HepG2 (cell line): ENCODE results near the gene RERE. TPM values are rescaled to one million over a fixed set of nuclear protein-coding genes. Genes with fewer than 3 reads are reported as not detected.

ENCODE experiments used
- ATAC-seq: fragments of 200-7000 bp; cut with Tn5 transposase; 3 replicates; pipeline ENCODE4 v1.9.1; 2020; ENCODE audit warnings: mild to moderate bottlenecking, moderate library complexity
- BruUV-seq: library from RNA; stranded (reverse); fragments of 400-500 nt; replicated peaks from 2 replicates; lab custom pipeline; 2021; lab: Mats Ljungman, UMichigan
- CTCF ChIA-PET: fragments of 300-600 bp; formaldehyde crosslinking; extraction: SDS; loops from one replicate; lab custom pipeline; 2021; ENCODE audit warnings: low total read pairs, inconsistent platforms, low intra/inter-chr PET ratio; lab: Yijun Ruan, JAX
- POLR2A ChIA-PET: fragments of 350-600 bp; sonication (Branson Sonifier 250); formaldehyde crosslinking; loops from one replicate; lab custom pipeline; 2020; ENCODE audit warnings: antibody characterized with exemption, inconsistent platforms; lab: Yijun Ruan, JAX
- DNase-seq: peaks from one replicate; pipeline ENCODE4 v3.0.0-alpha.2; 2015; ENCODE audit warnings: low spot score
- FAIRE-seq: peaks from 3 replicates; lab custom pipeline; 2011; peaks lifted over from hg19 to GRCh38; lab: Jason Lieb, UNC
- H2AFZ ChIP-seq: one replicate; pipeline ENCODE4 v1.6.1; 2011; ENCODE audit warnings: low read length, inconsistent platforms
- H3K27ac ChIP-seq: fragments of 300-600 bp; 3 replicates; pipeline ENCODE4 v1.8.0; 2011; ENCODE audit warnings: mixed run types, mild to moderate bottlenecking, mixed read lengths, low read length, inconsistent platforms; ENCODE audit not compliant: insufficient read depth; ENCODE audit errors: extremely low read length
- H3K27me3 ChIP-seq, 2 experiments: fragments of 200-600 bp in 1 of 2; 2 replicates in 1 of 2; 3 replicates in 1 of 2; pipeline versions ENCODE4 v1.6.0 to v1.8.0; 2011; ENCODE audit warnings: low read length in 2 of 2, mild to moderate bottlenecking in 2 of 2, moderate library complexity in 2 of 2, inconsistent platforms in 1 of 2; ENCODE audit not compliant: insufficient read depth in 2 of 2, control insufficient read depth in 1 of 2
- H3K36me3 ChIP-seq, 2 experiments: fragments of 200-600 bp in 1 of 2; replicated peaks in 1 of 2; 2 replicates in 1 of 2; 3 replicates in 1 of 2; pipeline versions ENCODE4 v1.5.1 to v1.8.0; 2011; ENCODE audit warnings: low read length in 2 of 2, inconsistent platforms in 1 of 2; ENCODE audit not compliant: insufficient read depth in 2 of 2, control insufficient read depth in 1 of 2
- H3K4me1 ChIP-seq: 2 replicates; pipeline ENCODE4 v1.5.1; 2012; ENCODE audit warnings: low read length, inconsistent platforms; ENCODE audit not compliant: insufficient read depth
- H3K4me2 ChIP-seq: 2 replicates; pipeline ENCODE4 v1.6.0; 2011; ENCODE audit warnings: low read depth, low read length, inconsistent platforms
- H3K4me3 ChIP-seq, 3 experiments: fragments of 200-600 bp in 1 of 3; sonication (generic), shearing (Covaris generic) in 1 of 3; replicated peaks in 1 of 3; 2 replicates each; pipeline ENCODE4 v1.5.1; 2011 to 2016; ENCODE audit warnings: low read length in 3 of 3, inconsistent platforms in 2 of 3, low read depth in 2 of 3, mild to moderate bottlenecking in 2 of 3, control low read depth in 1 of 3, mixed read lengths in 1 of 3; ENCODE audit not compliant: insufficient read depth in 1 of 3
- H3K79me2 ChIP-seq: one replicate; pipeline ENCODE4 v1.6.1; 2011; ENCODE audit warnings: low read length, inconsistent platforms; ENCODE audit not compliant: insufficient read depth
- H3K9ac ChIP-seq: 2 replicates; pipeline ENCODE4 v1.6.0; 2011; ENCODE audit warnings: mild to moderate bottlenecking, low read depth, low read length, inconsistent platforms; ENCODE audit not compliant: insufficient read depth
- H3K9me3 ChIP-seq: 2 replicates; pipeline ENCODE4 v1.5.1; 2012; ENCODE audit warnings: mild to moderate bottlenecking, low read length
- H4K20me1 ChIP-seq: 2 replicates; pipeline ENCODE4 v1.6.0; 2011; ENCODE audit warnings: inconsistent platforms, mild to moderate bottlenecking, low read length, moderate library complexity; ENCODE audit not compliant: insufficient read depth
- ELF3 ChIP-seq: IDR thresholded peaks from 2 replicates; pipeline ENCODE4 v1.6.1; 2016; ENCODE audit warnings: missing genetic modification reagents, missing compliant biosample characterization
- HNF1B ChIP-seq: sonication (generic); formaldehyde crosslinking; IDR thresholded peaks from 2 replicates; pipeline ENCODE4 v1.5.1; 2020; ENCODE audit warnings: mild to moderate bottlenecking, moderate library complexity, missing genetic modification reagents
- MEF2D ChIP-seq: sonication (generic); formaldehyde crosslinking; IDR thresholded peaks from 2 replicates; pipeline ENCODE4 v1.5.1; 2020; ENCODE audit warnings: mild to moderate bottlenecking, missing genetic modification reagents
- PHF5A ChIP-seq: IDR thresholded peaks from one replicate; pipeline ENCODE4 v1.6.1; 2018; ENCODE audit warnings: low read depth, missing genetic modification reagents; ENCODE audit not compliant: unreplicated experiment
- PRDM10 ChIP-seq: sonication (generic); formaldehyde crosslinking; IDR thresholded peaks from 2 replicates; pipeline ENCODE4 v1.4.0; 2020; ENCODE audit warnings: low read depth, missing genetic modification reagents
- SALL1 ChIP-seq: sonication (generic); formaldehyde crosslinking; IDR thresholded peaks from 2 replicates; pipeline ENCODE4 v1.8.0; 2022; ENCODE audit warnings: mild to moderate bottlenecking, missing genetic modification reagents
- SAP130 ChIP-seq: IDR thresholded peaks from 2 replicates; pipeline ENCODE4 v1.6.1; 2016; ENCODE audit warnings: low read depth
- SOX13 ChIP-seq, 3 experiments: fragments of 450-650 bp in 1 of 3; sonication (generic) in 1 of 3; formaldehyde crosslinking in 1 of 3; IDR thresholded peaks in 2 of 3; conservative IDR thresholded peaks in 1 of 3; 2 replicates each; pipeline versions ENCODE4 v1.5.0 to v1.6.1; 2016 to 2020; ENCODE audit warnings: antibody characterized with exemption in 1 of 3, mild to moderate bottlenecking in 1 of 3, missing compliant biosample characterization in 1 of 3, missing genetic modification reagents in 1 of 3, moderate library complexity in 1 of 3
- SP2 ChIP-seq: sonication (generic); formaldehyde crosslinking; IDR thresholded peaks from 2 replicates; pipeline ENCODE4 v1.5.1; 2020; ENCODE audit warnings: mild to moderate bottlenecking, missing genetic modification reagents
- TOPORS ChIP-seq: sonication (generic); formaldehyde crosslinking; IDR thresholded peaks from 2 replicates; pipeline ENCODE4 v1.8.0; 2023; ENCODE audit warnings: mild to moderate bottlenecking, missing genetic modification reagents
- TRIM22 ChIP-seq: fragments of 450-650 bp; IDR thresholded peaks from 2 replicates; pipeline ENCODE4 v1.6.1; 2017
- ZNF563 ChIP-seq: sonication (generic); formaldehyde crosslinking; IDR thresholded peaks from 2 replicates; pipeline ENCODE4 v1.8.0; 2022; ENCODE audit warnings: mild to moderate bottlenecking, moderate library complexity, missing genetic modification reagents
- ZNF740 ChIP-seq: sonication (generic); formaldehyde crosslinking; IDR thresholded peaks from 2 replicates; pipeline ENCODE4 v1.4.0; 2020; ENCODE audit warnings: missing genetic modification reagents
- ZNF775 ChIP-seq: sonication (generic); formaldehyde crosslinking; IDR thresholded peaks from 2 replicates; pipeline ENCODE4 v1.4.0; 2020; ENCODE audit warnings: missing genetic modification reagents, mild to moderate bottlenecking, moderate library complexity, borderline replicate concordance
- WGBS: methylation state at CpG from one replicate; pipeline ENCODE4 v1.1.6; 2017; ENCODE audit warnings: low lambda C conversion rate; 5-methylcytosine and 5-hydroxymethylcytosine counted together
- in situ Hi-C: cut with HindIII; loops from 2 replicates; pipeline ENCODE4 v1.10.0; 2017; ENCODE audit warnings: low pct_unique_long_range_greater_than_20kb; ENCODE audit not compliant: extremely low pct_ligation_motif_present
- intact Hi-C: fragments of 100-400 bp; cut with micrococcal nuclease; formaldehyde crosslinking; loops from one replicate; pipeline ENCODE4 v1.10.0; 2022; ENCODE audit not compliant: unreplicated experiment
- polyA plus RNA-seq, 8 experiments: library from polyadenylated mRNA; depleted of rRNA in 3 of 8; stranded (reverse) in 7 of 8; unstranded in 1 of 8; fragments of >200 nt; fragmentation: Illumina TruSeq in 4 of 8; extraction: Trizol in 4 of 8; gene quantifications; 2 replicates each; pipeline versions ENCODE4 v1.2.1 to v1.2.3, GENCODE V29; 2011 to 2016; ENCODE audit warnings: low read depth in 4 of 8, missing spikeins in 1 of 8, mixed read lengths in 1 of 8; ENCODE audit not compliant: insufficient read depth in 1 of 8
- total RNA-seq, 5 experiments: library from RNA; depleted of rRNA; stranded (reverse); fragments of >200 nt; fragmentation: Illumina TruSeq; extraction: Trizol; gene quantifications; 2 replicates each; pipeline ENCODE4 v1.2.3, GENCODE V29; 2016; ENCODE audit warnings: low read depth in 1 of 5

RERE gene
- total and polyA plus RNA-seq, 2 of the 13 experiments (the other 11 are each of a cell fraction or from before 2014, with no cell fraction given): 18.3 to 21.9 TPM

GRCh38 chr1:8312235-8313218, 504.9 kb downstream of the RERE start:
- WGBS: 67% methylated on average over 16 of the region's 17 CpGs
- Histone ChIP-seq H4K20me1 (no peaks in the 10 kb centered on the region), H3K9me3 (no peaks in the 10 kb centered on the region), H2AFZ (no peak overlapping the region), H3K4me1 (peaks cover 71% of the 10 kb centered on the region), H3K79me2 (peaks cover 10% of the 10 kb centered on the region), H3K4me3 (no peak overlapping the region; a peak in 1 of 6 replicates), H3K4me2 (peak overlapping the region; percentile 29), H3K9ac (no peak overlapping the region), H3K36me3 (no peaks in the 10 kb centered on the region; a peak in 1 of 5 replicates), H3K27ac (peak overlapping the region; percentile 14), H3K27me3 (no peaks in the 10 kb centered on the region)
- peak; percentile 51 for DNase-seq
- CTCF ChIA-PET: interaction anchor here (1.0 to 3.6 kb wide), 2 partner anchors 298 to 336 kb away, joined by 3 to 35 read pairs; no protein-coding TSS in a partner anchor
- ATAC-seq: peak; percentile 58
- POLR2A ChIA-PET: interaction anchor here (1.5 kb wide), 1 partner anchor 286 kb away, joined by 10 read pairs; the partner anchor contains the start of gene ERRFI1
- intact Hi-C loops (loop anchor here (1.0 to 10.0 kb wide), 3 partner anchors 55 to 118 kb away; no protein-coding TSS in a partner anchor), in situ Hi-C loops (loop anchor here (5.0 to 10.0 kb wide), 2 partner anchors 298 to 330 kb away; no protein-coding TSS in a partner anchor)
- no TSS peak for BruUV-seq
- FAIRE-seq: no peak
- TF ChIP-seq PHF5A (CRISPR knock-in tag) (peak; percentile 15), SAP130 (CRISPR knock-in tag) (peak; percentile 63; the same call in 1 of the 2 replicates), PRDM10 (CRISPR knock-in tag) (no peak), SOX13 (IDR thresholded peaks at IDR 0.05) (no peak), SOX13 (CRISPR knock-in tag; conservative IDR thresholded peaks at IDR 0.05 in 1 of 2, IDR thresholded peaks at IDR 0.05 in 1 of 2) (peak in 1 of 2 experiments; percentile 35; a peak in 1 of 4 replicates), ELF3 (CRISPR knock-in tag) (peak; percentile 70), HNF1B (CRISPR knock-in tag) (peak; percentile 64), SALL1 (CRISPR knock-in tag) (peak; percentile 75), MEF2D (CRISPR knock-in tag) (no peak; the same call in 1 of the 2 replicates), ZNF563 (CRISPR knock-in tag) (no peak), TOPORS (CRISPR knock-in tag) (no peak), SP2 (no peak), ZNF740 (peak; percentile 71; the same call in 1 of the 2 replicates), TRIM22 (no peak), ZNF775 (CRISPR knock-in tag) (no peak)
